Gastrocnemius medialis (tissue), 4 donors: Measurements from ENCODE around the gene XYLT1. TPM values are rescaled to one million over a fixed set of nuclear protein-coding genes. Genes with fewer than 3 reads are reported as not detected.

ENCODE experiments used
- ATAC-seq, 2 donors: fragments of 150-250 bp; one replicate each; pipeline ENCODE4 v1.9.1; 2016
- DNase-seq, 2 donors: peaks; one replicate each; pipeline ENCODE4 v3.0.0-alpha.2; 2019
- H3K27ac ChIP-seq, 4 donors: fragments of 200-600 bp; sonication (generic); 1 replicate in 1 of 4; 2 replicates in 3 of 4; pipeline ENCODE4 v1.5.1; 2016 to 2018; ENCODE audit warnings: mild to moderate bottlenecking in 2 of 4, moderate library complexity in 1 of 4
- H3K27me3 ChIP-seq, 3 donors: fragments of 200-600 bp; sonication (generic) in 2 of 3; 1 replicate in 1 of 3; 2 replicates in 2 of 3; pipeline versions ENCODE4 v1.5.1 to v1.6.0; 2016 to 2019; ENCODE audit warnings: mild to moderate bottlenecking in 1 of 3, moderate library complexity in 1 of 3
- H3K36me3 ChIP-seq, 2 donors: fragments of 200-600 bp; sonication (generic) in 1 of 2; one replicate each; pipeline ENCODE4 v1.5.1; 2017 to 2018
- H3K4me1 ChIP-seq, 2 donors: fragments of 200-600 bp; sonication (generic) in 1 of 2; one replicate each; pipeline ENCODE4 v1.5.1; 2016 to 2017; ENCODE audit warnings: mild to moderate bottlenecking in 2 of 2
- H3K4me3 ChIP-seq, 4 donors: fragments of 200-600 bp; sonication (generic) in 3 of 4; 1 replicate in 1 of 4; 2 replicates in 3 of 4; pipeline ENCODE4 v1.5.1; 2016 to 2019; ENCODE audit warnings: mild to moderate bottlenecking in 2 of 4
- H3K9me3 ChIP-seq, 3 donors: fragments of 200-600 bp; sonication (generic) in 2 of 3; 1 replicate in 1 of 3; 2 replicates in 2 of 3; pipeline ENCODE4 v1.5.1; 2016 to 2019
- CTCF ChIP-seq, 5 experiments: fragments of 450-650 bp in 3 of 5; fragments of 200-600 bp in 2 of 5; sonication (generic) in 2 of 5; IDR thresholded peaks in 4 of 5; conservative IDR thresholded peaks in 1 of 5; 1 replicate in 4 of 5; 2 replicates in 1 of 5; pipeline ENCODE4 v1.5.1; 2016 to 2019; ENCODE audit warnings: antibody characterized with exemption in 5 of 5, mild to moderate bottlenecking in 3 of 5, moderate library complexity in 3 of 5
- POLR2A ChIP-seq, 2 donors: fragments of 450-650 bp; IDR thresholded peaks; one replicate each; pipeline ENCODE4 v1.6.1; 2017; ENCODE audit warnings: antibody characterized with exemption in 2 of 2, mild to moderate bottlenecking in 2 of 2, moderate library complexity in 2 of 2
- in situ Hi-C, 4 donors: fragments of 200-750 bp; cut with MboI; loops; one replicate each; pipeline versions ENCODE4 v1.15.0 to v1.8.0; 2017; ENCODE audit warnings: low sequenced_read_pairs in 4 of 4
- intact Hi-C: fragments of 100-400 bp; cut with DNase I; formaldehyde crosslinking; loops from one replicate; pipeline ENCODE4 v1.15.1; 2023; ENCODE audit warnings: low total_unique reads
- total RNA-seq, 4 donors: library from RNA; depleted of rRNA; stranded (reverse); fragments of >200 nt; gene quantifications; one replicate each; pipeline versions ENCODE4 v1.1.0 to v1.2.3, GENCODE V29; 2016

The XYLT1 gene
- total RNA-seq, 4 donors from 2014 or later, result 0.87 to 7.9 (median 1.4) TPM

- no peak for DNase-seq
- TF ChIP-seq POLR2A (IDR thresholded peaks at IDR 0.05) (no peak), CTCF (IDR thresholded peaks at IDR 0.05 in 4 of 5, conservative IDR thresholded peaks at IDR 0.05 in 1 of 5) (no peak)
- no peaks in the 10 kb centered on the region for H3K4me1 ChIP-seq
- in situ Hi-C loops (no loop called here), intact Hi-C loops (no loop called here)
- H3K36me3 ChIP-seq, result no peaks in the 10 kb centered on the region
- H3K4me3 ChIP-seq, result no peak overlapping the region
- H3K27ac ChIP-seq, result no peak overlapping the region
- no peaks in the 10 kb centered on the region for H3K9me3 ChIP-seq
- no peak for ATAC-seq
- peaks cover 0 to 5% (median 0%) of the 10 kb centered on the region in 3 donors for H3K27me3 ChIP-seq
These were observed 399.7 kb downstream of the XYLT1 start for GRCh38 chr16:17070882-17071592.

- no peak for ATAC-seq
- H3K4me1 ChIP-seq, result no peaks in the 10 kb centered on the region
- DNase-seq, result no peak
- intact Hi-C loops, result no loop called here
- no peaks in the 10 kb centered on the region for H3K9me3 ChIP-seq
- peaks cover 0 to 5% (median 0%) of the 10 kb centered on the region in 3 donors for H3K27me3 ChIP-seq
- no peak overlapping the region for H3K27ac ChIP-seq
- no peaks in the 10 kb centered on the region for H3K36me3 ChIP-seq
- TF ChIP-seq POLR2A (IDR thresholded peaks at IDR 0.05) (no peak), CTCF (IDR thresholded peaks at IDR 0.05 in 4 of 5, conservative IDR thresholded peaks at IDR 0.05 in 1 of 5) (no peak)
- in situ Hi-C loops, result no loop called here
- H3K4me3 ChIP-seq, result no peak overlapping the region
These were observed 401.1 kb downstream of the XYLT1 start for GRCh38 chr16:17069681-17070080.

- in situ Hi-C loops, result no loop called here
- DNase-seq (no peak), ATAC-seq (no peak)
- H3K4me3 ChIP-seq, result no peak overlapping the region
- intact Hi-C loops, result no loop called here
- H3K4me1 ChIP-seq, result no peaks in the 10 kb centered on the region
- peaks cover 0 to 5% (median 0%) of the 10 kb centered on the region in 3 donors for H3K27me3 ChIP-seq
- no peaks in the 10 kb centered on the region for H3K9me3 ChIP-seq
- no peak overlapping the region for H3K27ac ChIP-seq
- no peaks in the 10 kb centered on the region for H3K36me3 ChIP-seq
- TF ChIP-seq CTCF (IDR thresholded peaks at IDR 0.05 in 4 of 5, conservative IDR thresholded peaks at IDR 0.05 in 1 of 5) (no peak), POLR2A (IDR thresholded peaks at IDR 0.05) (no peak)
These were observed 402.2 kb downstream of the XYLT1 start for GRCh38 chr16:17068524-17068923.

- in situ Hi-C loops, result no loop called here
These were observed 402.9 kb downstream of the XYLT1 start for GRCh38 chr16:17067882-17068281.

More at GRCh38 chr16:17067882-17068281, 402.9 kb downstream of the XYLT1 start:
- ATAC-seq (no peak), DNase-seq (no peak)
- Histone ChIP-seq H3K9me3 (no peaks in the 10 kb centered on the region), H3K4me1 (no peaks in the 10 kb centered on the region), H3K36me3 (no peaks in the 10 kb centered on the region), H3K4me3 (no peak overlapping the region), H3K27ac (no peak overlapping the region), H3K27me3 (peaks cover 0 to 5% (median 0%) of the 10 kb centered on the region in 3 donors)
- intact Hi-C loops, result no loop called here
- no peak for TF ChIP-seq CTCF (IDR thresholded peaks at IDR 0.05 in 4 of 5, conservative IDR thresholded peaks at IDR 0.05 in 1 of 5)
- TF ChIP-seq POLR2A (IDR thresholded peaks at IDR 0.05), result no peak
